ENCODE measurements around the gene OR1D2. TPM values are rescaled to one million over a fixed set of nuclear protein-coding genes. Genes with fewer than 3 reads are reported as not detected.
"Not testable (repeated sequence)": the region's sequence is repeated elsewhere in the genome, so short reads cannot be mapped to it uniquely, and the experiment has no call there.

The OR1D2 gene
- total and polyA plus RNA-seq, 2 of the 4 experiments (the other 2 are of a cell fraction): not detected

- H3K56ac ChIP-seq (ENCODE audit: extremely low read depth, insufficient read depth, low read length); H2BK120ac ChIP-seq (ENCODE audit: low read depth, low read length); CTCF ChIA-PET; H4K91ac ChIP-seq (ENCODE audit: insufficient read depth, low read depth, low read length); dilution Hi-C loops (cut with HindIII; ENCODE audit: low sequenced_read_pairs, unreplicated experiment); H3K4me3 ChIP-seq (ENCODE audit: insufficient read depth, low read depth, low read length); H3K79me1 ChIP-seq (ENCODE audit: low read depth in 1 of 2, low read length in 2 of 2); H2AK5ac ChIP-seq (ENCODE audit: low read depth, low read length); H2BK5ac ChIP-seq (ENCODE audit: low read depth, low read length, poor library complexity, severe bottlenecking); ATAC-seq (ENCODE audit: low read depth); H2BK15ac ChIP-seq (ENCODE audit: low read depth, low read length); H3K4me2 ChIP-seq (ENCODE audit: low read depth, low read length); H3K4ac ChIP-seq (ENCODE audit: low read depth, low read length); H3K27me3 ChIP-seq (ENCODE audit: control insufficient read depth, insufficient read depth, low read length); H3K18ac ChIP-seq (ENCODE audit: low read depth, low read length); H3K9ac ChIP-seq (ENCODE audit: low read depth, low read length); POLR2A ChIA-PET (ENCODE audit: unreplicated experiment); H4K20me1 ChIP-seq (ENCODE audit: insufficient read depth, low read length); DNase-seq; H3K27ac ChIP-seq (ENCODE audit: insufficient read depth, low read length); in situ Hi-C loops (cut with MboI; ENCODE audit: low sequenced_read_pairs); H3K9me1 ChIP-seq (ENCODE audit: insufficient read depth, low read length); H3K4me1 ChIP-seq (ENCODE audit: control insufficient read depth, insufficient read depth, low read length); BruUV-seq (replicated peaks); H2AK9ac ChIP-seq (replicated peaks; ENCODE audit: low read depth, low read length, poor library complexity); H3K23ac ChIP-seq (ENCODE audit: low read depth, low read length); H2AFZ ChIP-seq (replicated peaks; ENCODE audit: low read length, poor library complexity); H4K8ac ChIP-seq (ENCODE audit: low read depth in 2 of 2, low read length in 2 of 2); H4K5ac ChIP-seq (ENCODE audit: low read depth, low read length); intact Hi-C loops (cut with micrococcal nuclease); H3K9me3 ChIP-seq (ENCODE audit: control insufficient read depth, insufficient read depth, low read length); H3K36me3 ChIP-seq (ENCODE audit: control insufficient read depth, insufficient read depth, low read length); H3K14ac ChIP-seq (replicated peaks; ENCODE audit: low read depth, low read length); H2BK20ac ChIP-seq (ENCODE audit: low read depth, low read length): not testable (repeated sequence)
- WGBS, 2 experiments (ENCODE audit: extremely low coverage in 2 of 2, insufficient read length in 1 of 2): no CpG with 5 or more reads among the region's 3 CpGs
Measured at GRCh38 chr17:3137494-3137893, 33.3 kb upstream of the OR1D2 start.

All from IMR-90 (cell line).